SK-N-SH treated with all-trans-retinoic acid at 6 μM for 48 hours (cell line): ENCODE data around the gene TNIK.

Experiments
- ARNTL ChIP-seq: fragments of 450-650 bp; formaldehyde crosslinking; IDR thresholded peaks from 2 replicates; pipeline ENCODE4 v1.5.0; 2020; ENCODE audit warnings: low read depth, mild to moderate bottlenecking, moderate library complexity, borderline replicate concordance
- RARB ChIP-seq: fragments of 250-450 bp; sonication (Bioruptor Pico); IDR thresholded peaks from 2 replicates; pipeline ENCODE4 v1.8.0; 2021; ENCODE audit warnings: mild to moderate bottlenecking, moderate library complexity

DNA sequence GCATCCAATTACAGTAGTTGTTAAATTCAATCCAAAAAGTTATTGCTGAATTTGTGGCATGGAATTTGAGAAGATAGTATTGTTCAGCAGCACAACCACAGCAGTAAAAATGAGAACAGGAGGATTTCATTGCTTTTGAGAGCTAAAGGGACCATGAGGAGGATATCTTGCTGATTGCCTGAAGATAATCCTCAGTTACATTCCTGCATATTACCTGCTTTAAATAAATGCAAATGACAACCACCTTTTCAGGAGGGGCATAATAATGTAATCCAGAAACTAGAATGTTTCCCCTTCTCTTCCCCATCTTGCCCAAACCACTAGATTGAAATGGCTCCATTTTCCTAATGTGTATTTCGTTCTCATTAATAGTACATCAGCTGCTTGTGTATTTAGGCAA lies 398.5 kb downstream of the TNIK start:
- TF ChIP-seq ARNTL (CRISPR knock-in tag): no peak
- no peak for TF ChIP-seq RARB (CRISPR knock-in tag)
